Mesendoderm (in vitro differentiated cells): ENCODE measurements around the gene ETFB.

Experiments used
- DNase-seq: peaks from one replicate; pipeline ENCODE4 v3.0.0; 2013
- H2AK5ac ChIP-seq: 2 replicates; pipeline ENCODE4 v1.6.1; 2013; ENCODE audit warnings: low read length, inconsistent platforms
- H2BK120ac ChIP-seq: 2 replicates; pipeline ENCODE4 v1.6.1; 2013; ENCODE audit warnings: low read depth, mild to moderate bottlenecking, low read length, moderate library complexity, mixed read lengths
- H2BK15ac ChIP-seq: replicated peaks from 2 replicates; pipeline ENCODE4 v1.6.1; 2013; ENCODE audit warnings: low read depth, mild to moderate bottlenecking, moderate library complexity
- H2BK5ac ChIP-seq: 2 replicates; pipeline ENCODE4 v1.6.1; 2013; ENCODE audit warnings: low read length, inconsistent platforms
- H3K18ac ChIP-seq: 2 replicates; pipeline ENCODE4 v1.6.1; 2013; ENCODE audit warnings: mild to moderate bottlenecking, low read length, mixed read lengths
- H3K23ac ChIP-seq: one replicate; pipeline ENCODE4 v1.6.1; 2013; ENCODE audit warnings: low read length
- H3K27ac ChIP-seq: 2 replicates; pipeline ENCODE4 v1.5.1; 2013; ENCODE audit warnings: low read depth, mild to moderate bottlenecking, inconsistent platforms, low read length, moderate library complexity
- H3K27me3 ChIP-seq: 2 replicates; pipeline ENCODE4 v1.6.1; 2013; ENCODE audit warnings: low read length, control low read depth, mild to moderate bottlenecking, inconsistent platforms; ENCODE audit not compliant: insufficient read depth, poor library complexity
- H3K36me3 ChIP-seq: 2 replicates; pipeline ENCODE4 v1.6.1; 2013; ENCODE audit warnings: low read length, inconsistent platforms; ENCODE audit not compliant: control insufficient read depth, insufficient read depth
- H3K4ac ChIP-seq: one replicate; pipeline ENCODE4 v1.6.1; 2013; ENCODE audit warnings: low read depth, mild to moderate bottlenecking, low read length, moderate library complexity
- H3K4me1 ChIP-seq: 2 replicates; pipeline ENCODE4 v1.6.1; 2013; ENCODE audit warnings: low read depth, low read length, inconsistent platforms; ENCODE audit not compliant: control insufficient read depth
- H3K4me2 ChIP-seq: 2 replicates; pipeline ENCODE4 v1.6.1; 2013; ENCODE audit warnings: low read length
- H3K4me3 ChIP-seq: 2 replicates; pipeline ENCODE4 v1.5.1; 2013; ENCODE audit warnings: mild to moderate bottlenecking, low read length
- H3K56ac ChIP-seq: one replicate; pipeline ENCODE4 v1.6.1; 2013; ENCODE audit warnings: low read length
- H3K79me1 ChIP-seq: 2 replicates; pipeline ENCODE4 v1.6.1; 2013; ENCODE audit warnings: low read length, inconsistent platforms
- H3K79me2 ChIP-seq: 2 replicates; pipeline ENCODE4 v1.6.1; 2013; ENCODE audit warnings: mild to moderate bottlenecking, low read length; ENCODE audit not compliant: control insufficient read depth, insufficient read depth
- H3K9ac ChIP-seq: 2 replicates; pipeline ENCODE4 v1.6.1; 2013; ENCODE audit warnings: low read length, inconsistent platforms
- H4K5ac ChIP-seq: one replicate; pipeline ENCODE4 v1.6.1; 2013; ENCODE audit warnings: low read length
- H4K8ac ChIP-seq: one replicate; pipeline ENCODE4 v1.6.1; 2013; ENCODE audit warnings: low read depth, mild to moderate bottlenecking, control low read depth, low read length, moderate library complexity
- WGBS: extraction: QIAGEN DNeasy Blood & Tissue Kit; methylation state at CpG from one replicate; pipeline ENCODE4 v1.1.7; 2013; ENCODE audit warnings: low lambda C conversion rate, missing lambda C conversion rate; ENCODE audit not compliant: insufficient coverage; ENCODE audit errors: extremely low coverage; 5-methylcytosine and 5-hydroxymethylcytosine counted together

The ETFB gene

DNA sequence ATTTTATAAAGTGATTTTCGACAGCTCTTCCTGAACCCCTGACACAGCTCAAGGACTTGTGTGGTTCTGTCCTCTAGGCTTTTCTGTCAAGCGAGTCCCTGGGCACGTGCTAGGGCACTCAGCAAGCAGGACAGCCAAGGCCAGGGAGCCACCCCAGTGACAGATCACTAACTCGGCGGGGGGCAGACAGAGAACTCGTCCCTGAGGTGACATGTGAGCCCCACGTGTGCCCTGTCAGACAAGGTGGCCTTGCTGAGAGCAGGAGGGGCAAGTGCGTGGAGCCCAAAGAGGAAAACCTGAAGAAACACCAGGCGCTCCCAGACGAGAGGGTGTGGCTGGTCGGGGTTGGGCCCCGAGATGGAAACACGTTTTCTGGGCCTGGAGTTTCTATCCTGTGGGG, 4.9 kb downstream of the ETFB start:
- H2AK5ac ChIP-seq: no peak overlapping the region
- peaks cover 2% of the 10 kb centered on the region for H3K79me1 ChIP-seq
- no peak overlapping the region for H2BK120ac ChIP-seq
- no peak overlapping the region for H3K4ac ChIP-seq
- no peak overlapping the region for H3K4me3 ChIP-seq
- H2BK5ac ChIP-seq: no peak overlapping the region
- no CpG with 5 or more reads among the region's 13 CpGs for WGBS
- no peaks in the 10 kb centered on the region for H3K27me3 ChIP-seq
- no peak overlapping the region for H4K8ac ChIP-seq
- H3K27ac ChIP-seq: no peak overlapping the region
- H4K5ac ChIP-seq: no peak overlapping the region
- no peak overlapping the region for H3K56ac ChIP-seq
- no peak overlapping the region for H3K18ac ChIP-seq
- H3K23ac ChIP-seq: no peak overlapping the region
- H2BK15ac ChIP-seq: no peak overlapping the region
- no peak for DNase-seq
- H3K79me2 ChIP-seq: no peaks in the 10 kb centered on the region
- H3K9ac ChIP-seq: no peak overlapping the region
- H3K4me2 ChIP-seq: no peak overlapping the region
- peaks cover 10% of the 10 kb centered on the region for H3K4me1 ChIP-seq
- no peaks in the 10 kb centered on the region for H3K36me3 ChIP-seq

DNA sequence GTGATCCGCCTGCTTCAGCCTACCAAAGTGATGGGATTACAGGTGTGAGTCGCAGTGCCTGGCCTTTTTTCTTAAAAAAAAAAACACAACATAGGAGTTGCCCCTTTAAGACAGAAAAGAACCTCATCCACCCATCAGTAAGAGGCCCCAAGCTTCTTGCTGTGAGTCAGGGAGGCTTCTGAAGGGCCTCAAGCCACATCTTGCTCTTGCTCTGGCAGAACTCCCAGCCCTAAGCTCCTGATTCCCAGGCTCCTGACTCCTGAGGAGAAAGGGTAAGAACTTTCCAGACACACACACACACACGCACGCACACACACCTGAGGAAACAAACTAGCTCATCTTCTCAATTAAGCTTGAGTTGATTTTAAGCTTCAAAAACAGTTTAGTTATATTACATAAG, 6.9 kb downstream of the ETFB start:
- Histone ChIP-seq H3K27ac (no peak overlapping the region), H3K4me2 (no peak overlapping the region), H2BK15ac (no peak overlapping the region), H3K4me3 (no peak overlapping the region), H3K23ac (no peak overlapping the region), H3K27me3 (no peaks in the 10 kb centered on the region), H3K36me3 (no peaks in the 10 kb centered on the region), H4K8ac (no peak overlapping the region), H3K18ac (no peak overlapping the region), H2AK5ac (no peak overlapping the region), H3K56ac (no peak overlapping the region), H2BK120ac (no peak overlapping the region), H2BK5ac (no peak overlapping the region), H4K5ac (no peak overlapping the region), H3K79me1 (peaks cover under 1% of the 10 kb centered on the region), H3K4me1 (peaks cover 7% of the 10 kb centered on the region), H3K9ac (no peak overlapping the region), H3K79me2 (no peaks in the 10 kb centered on the region), H3K4ac (no peak overlapping the region)
- no peak for DNase-seq
- no CpG with 5 or more reads among the region's 4 CpGs for WGBS

DNA sequence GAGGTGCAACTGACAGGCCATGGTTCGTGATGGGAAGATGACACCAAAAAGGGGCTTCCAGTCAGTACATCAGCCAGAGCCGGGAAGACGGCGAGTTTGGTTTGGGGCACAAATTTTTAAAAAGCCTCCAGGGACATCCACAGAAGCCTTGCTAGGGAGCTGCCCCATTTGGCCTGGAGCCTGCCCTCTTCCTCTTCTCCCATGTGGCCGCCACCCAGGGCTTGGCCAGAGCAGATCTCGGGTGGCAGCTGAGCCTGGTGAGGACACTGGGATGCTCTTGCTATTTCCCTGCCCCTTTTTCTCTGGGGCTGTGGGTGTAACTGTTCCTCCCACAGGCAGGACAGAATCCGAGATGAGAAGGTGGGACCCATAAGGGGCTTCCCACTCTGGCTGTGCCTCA, 8.2 kb downstream of the ETFB start:
- no peak overlapping the region for H2BK15ac ChIP-seq
- H3K36me3 ChIP-seq: no peaks in the 10 kb centered on the region
- no peak overlapping the region for H3K56ac ChIP-seq
- WGBS: no CpG with 5 or more reads among the region's 7 CpGs
- H3K79me1 ChIP-seq: no peaks in the 10 kb centered on the region
- H3K27ac ChIP-seq: no peak overlapping the region
- H3K4me1 ChIP-seq: peaks cover 8% of the 10 kb centered on the region
- no peak overlapping the region for H3K23ac ChIP-seq
- H3K4me3 ChIP-seq: no peak overlapping the region
- H3K4me2 ChIP-seq: no peak overlapping the region
- H3K9ac ChIP-seq: no peak overlapping the region
- no peak overlapping the region for H3K18ac ChIP-seq
- H3K79me2 ChIP-seq: no peaks in the 10 kb centered on the region
- no peak overlapping the region for H4K5ac ChIP-seq
- no peak overlapping the region for H2BK5ac ChIP-seq
- no peak overlapping the region for H4K8ac ChIP-seq
- H2AK5ac ChIP-seq: no peak overlapping the region
- H2BK120ac ChIP-seq: no peak overlapping the region
- no peak for DNase-seq
- H3K4ac ChIP-seq: no peak overlapping the region
- H3K27me3 ChIP-seq: no peaks in the 10 kb centered on the region

DNA sequence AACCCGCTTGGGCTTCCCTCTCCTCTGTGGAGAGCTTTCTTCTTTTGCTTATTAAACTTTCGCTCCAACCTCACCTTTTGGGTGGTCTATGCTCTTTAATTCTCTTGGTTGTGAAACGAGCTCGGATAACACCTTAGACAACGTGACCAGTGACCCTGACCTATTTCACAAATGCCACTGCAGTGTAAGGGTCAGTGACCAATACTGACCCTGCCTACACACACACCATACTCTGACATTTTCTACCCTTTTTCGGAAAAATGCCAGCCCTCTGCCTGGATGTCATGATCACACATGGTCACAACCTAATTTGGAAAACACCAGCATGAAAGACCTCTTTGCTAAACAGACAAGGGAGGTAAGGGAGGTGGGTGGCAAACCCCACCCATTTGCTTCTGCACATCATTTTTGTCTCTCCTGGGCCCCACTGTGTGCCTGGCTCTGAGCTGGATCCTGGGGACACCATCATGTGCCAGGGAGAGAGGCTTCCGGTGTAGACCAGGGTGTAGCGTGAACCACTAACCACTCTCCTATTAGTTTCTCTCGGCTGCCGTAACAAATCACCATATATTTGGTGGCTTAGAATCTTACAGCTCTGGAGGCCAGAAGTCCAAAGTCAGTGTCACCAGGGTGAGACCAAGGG, 9.9 kb downstream of the ETFB start:
- no CpG with 5 or more reads among the region's 10 CpGs for WGBS

DNA sequence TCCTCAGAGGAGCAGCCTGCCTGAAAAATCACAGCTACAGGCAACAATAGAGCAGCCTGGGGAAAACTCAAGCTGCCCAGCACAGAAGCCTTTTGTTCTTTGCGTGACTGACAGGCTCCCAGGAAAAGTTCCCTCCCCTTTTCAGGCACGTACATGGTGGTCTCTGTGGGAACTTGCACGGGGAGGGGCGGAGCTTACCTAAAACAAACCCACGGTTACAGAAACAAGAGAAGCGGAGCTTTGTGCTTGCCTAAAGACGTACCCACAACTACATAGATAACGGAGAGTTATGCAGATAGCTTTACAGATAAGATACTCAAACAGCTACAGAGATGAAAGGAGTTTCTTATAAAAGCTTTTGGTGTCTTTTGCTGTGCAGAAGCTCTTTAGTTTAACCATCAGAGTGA, 11.4 kb downstream of the ETFB start:
- Histone ChIP-seq H3K4me3 (no peak overlapping the region), H3K23ac (no peak overlapping the region), H3K56ac (no peak overlapping the region), H3K79me2 (no peaks in the 10 kb centered on the region), H3K79me1 (no peaks in the 10 kb centered on the region), H3K4me2 (no peak overlapping the region), H3K9ac (no peak overlapping the region), H4K5ac (no peak overlapping the region), H2AK5ac (no peak overlapping the region), H3K36me3 (no peaks in the 10 kb centered on the region), H3K4ac (no peak overlapping the region), H2BK120ac (no peak overlapping the region), H3K27me3 (no peaks in the 10 kb centered on the region), H3K18ac (no peak overlapping the region), H2BK5ac (no peak overlapping the region), H3K27ac (no peak overlapping the region), H2BK15ac (no peak overlapping the region), H3K4me1 (peaks cover 5% of the 10 kb centered on the region), H4K8ac (no peak overlapping the region)
- no CpG with 5 or more reads among the region's 8 CpGs for WGBS
- peak; percentile 84 for DNase-seq

More for the DNA sequence above, 9.9 kb downstream of the ETFB start:
- no peak overlapping the region for H3K56ac ChIP-seq
- no peak overlapping the region for H3K9ac ChIP-seq
- DNase-seq: no peak
- no peak overlapping the region for H2BK120ac ChIP-seq
- H3K27me3 ChIP-seq: no peaks in the 10 kb centered on the region
- H2BK15ac ChIP-seq: no peak overlapping the region
- peaks cover 5% of the 10 kb centered on the region for H3K4me1 ChIP-seq
- no peak overlapping the region for H3K18ac ChIP-seq
- H2AK5ac ChIP-seq: no peak overlapping the region
- no peak overlapping the region for H4K5ac ChIP-seq
- H3K79me1 ChIP-seq: no peaks in the 10 kb centered on the region
- H3K4ac ChIP-seq: no peak overlapping the region
- H3K79me2 ChIP-seq: no peaks in the 10 kb centered on the region
- no peak overlapping the region for H4K8ac ChIP-seq
- H3K27ac ChIP-seq: no peak overlapping the region
- H3K36me3 ChIP-seq: no peaks in the 10 kb centered on the region
- no peak overlapping the region for H3K4me2 ChIP-seq
- no peak overlapping the region for H3K4me3 ChIP-seq
- H2BK5ac ChIP-seq: no peak overlapping the region
- H3K23ac ChIP-seq: no peak overlapping the region

DNA sequence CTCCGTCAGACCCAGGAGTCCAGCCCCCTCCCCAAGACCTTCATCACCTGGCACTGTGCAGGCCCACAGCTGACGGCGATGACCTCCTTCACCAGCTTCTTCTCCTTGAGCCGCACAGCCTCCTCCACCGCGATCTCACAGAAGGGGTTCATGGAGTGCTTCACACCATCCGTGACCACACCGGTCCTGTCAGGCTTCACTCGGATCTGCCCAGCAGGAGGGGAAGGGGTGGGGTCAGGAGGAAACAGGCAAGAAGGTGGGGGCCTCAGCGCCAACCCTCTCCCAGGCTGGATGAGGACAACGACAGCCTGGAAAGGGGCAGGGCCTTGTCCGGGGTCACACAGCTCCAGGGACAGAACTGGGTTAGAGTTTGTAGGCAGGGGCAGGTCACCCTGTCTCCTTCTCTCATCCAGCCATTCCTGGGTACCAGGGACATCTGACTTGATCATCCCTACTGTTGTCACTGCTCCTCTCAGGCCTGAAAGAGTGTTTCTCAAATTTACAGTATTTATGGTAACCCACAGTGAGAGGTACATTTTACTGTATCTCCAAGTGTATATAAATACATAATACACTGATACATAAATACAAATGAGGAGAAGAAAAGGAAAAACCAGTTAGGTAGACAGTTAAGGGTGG, 12.0 kb downstream of the ETFB start:
- Histone ChIP-seq H3K23ac (no peak overlapping the region), H3K56ac (peak overlapping the region; percentile 54), H4K8ac (no peak overlapping the region), H3K79me1 (no peaks in the 10 kb centered on the region), H3K9ac (peak overlapping the region; percentile 31), H3K4me3 (no peak overlapping the region), H3K27me3 (no peaks in the 10 kb centered on the region), H3K79me2 (no peaks in the 10 kb centered on the region), H3K4ac (no peak overlapping the region), H2BK5ac (no peak overlapping the region), H2AK5ac (peak overlapping the region; percentile 37), H2BK15ac (no peak overlapping the region), H3K18ac (no peak overlapping the region), H3K4me1 (peaks cover 5% of the 10 kb centered on the region), H3K4me2 (no peak overlapping the region), H3K27ac (no peak overlapping the region), H4K5ac (no peak overlapping the region), H3K36me3 (no peaks in the 10 kb centered on the region), H2BK120ac (no peak overlapping the region)
- DNase-seq: peak; percentile 65
- WGBS: no CpG with 5 or more reads among the region's 12 CpGs
